Right atrium auricular region (tissue), 2 donors: ENCODE results near the gene ELMO3. TPM values are rescaled to one million over a fixed set of nuclear protein-coding genes. Genes with fewer than 3 reads are reported as not detected.
A peak's percentile ranks its signal among the peaks of the same experiment; 100 is the strongest.

Source experiments
- DNase-seq: peaks from one replicate; pipeline ENCODE4 v3.0.0-alpha.2; 2019; ENCODE audit warnings: low spot score
- H3K27ac ChIP-seq, 2 donors: fragments of 200-600 bp; sonication (generic); 1 replicate in 1 of 2; 2 replicates in 1 of 2; pipeline ENCODE4 v1.5.1; 2016 to 2019
- H3K27me3 ChIP-seq, 2 donors: fragments of 200-600 bp; sonication (generic); one replicate each; pipeline versions ENCODE4 v1.5.1 to v1.6.0; 2017 to 2019
- H3K36me3 ChIP-seq: fragments of 200-600 bp; sonication (generic); one replicate; pipeline ENCODE4 v1.5.1; 2016
- H3K4me1 ChIP-seq, 2 donors: fragments of 200-600 bp; sonication (generic); one replicate each; pipeline versions ENCODE4 v1.5.1 to v1.6.0; 2017 to 2019
- H3K4me3 ChIP-seq, 2 donors: fragments of 200-600 bp; sonication (generic); 1 replicate in 1 of 2; 2 replicates in 1 of 2; pipeline ENCODE4 v1.5.1; 2017 to 2019; ENCODE audit warnings: mild to moderate bottlenecking in 1 of 2, moderate library complexity in 1 of 2
- H3K9me3 ChIP-seq, 2 donors: fragments of 200-600 bp; sonication (generic); one replicate each; pipeline ENCODE4 v1.5.1; 2019
- CTCF ChIP-seq, 2 donors: fragments of 200-600 bp; sonication (generic); IDR thresholded peaks; one replicate each; pipeline ENCODE4 v1.5.1; 2019; ENCODE audit warnings: antibody characterized with exemption in 2 of 2
- total RNA-seq, 2 donors: library from RNA; depleted of rRNA; stranded (reverse); fragments of >200 nt; gene quantifications; one replicate each; pipeline ENCODE4 v1.1.0, GENCODE V29; 2016

Gene ELMO3
- total RNA-seq, 2 donors from 2014 or later: 0.37 to 2.2 TPM

- Histone ChIP-seq H3K9me3 (no peaks in the 10 kb centered on the region), H3K36me3 (peaks cover 14% of the 10 kb centered on the region), H3K27ac (peak overlapping the region; percentile 94 to 95), H3K4me1 (peaks cover 0 to 74% of the 10 kb centered on the region in 2 donors), H3K27me3 (no peaks in the 10 kb centered on the region), H3K4me3 (no peak overlapping the region)
- DNase-seq: no peak
- no peak for TF ChIP-seq CTCF (IDR thresholded peaks at IDR 0.05)
These were observed 44.5 kb downstream of the ELMO3 start for GRCh38 chr16:67243481-67243880.

GRCh38 chr16:67244387-67245185, 45.7 kb downstream of the ELMO3 start:
- peak overlapping the region in 1 of 2 donors; percentile 10 for H3K4me3 ChIP-seq
- no peak for TF ChIP-seq CTCF (IDR thresholded peaks at IDR 0.05)
- H3K4me1 ChIP-seq: peaks cover 0 to 84% of the 10 kb centered on the region in 2 donors

GRCh38 chr16:67245186-67245585, 46.3 kb downstream of the ELMO3 start:
- Histone ChIP-seq H3K36me3 (no peaks in the 10 kb centered on the region), H3K4me3 (peak overlapping the region; percentile 83 to 94), H3K4me1 (peaks cover 0 to 84% of the 10 kb centered on the region in 2 donors), H3K27me3 (no peaks in the 10 kb centered on the region), H3K27ac (peak overlapping the region; percentile 94 to 95), H3K9me3 (no peaks in the 10 kb centered on the region)
- no peak for TF ChIP-seq CTCF (IDR thresholded peaks at IDR 0.05)
- DNase-seq: no peak

More at GRCh38 chr16:67244387-67245185, 45.7 kb downstream of the ELMO3 start:
- H3K9me3 ChIP-seq: no peaks in the 10 kb centered on the region
- peak overlapping the region; percentile 94 to 95 for H3K27ac ChIP-seq
- H3K36me3 ChIP-seq: peaks cover 3% of the 10 kb centered on the region
- no peaks in the 10 kb centered on the region for H3K27me3 ChIP-seq
- DNase-seq: peak; percentile 84

- H3K27me3 ChIP-seq: no peaks in the 10 kb centered on the region
- peak overlapping the region; percentile 83 to 94 for H3K4me3 ChIP-seq
- TF ChIP-seq CTCF (IDR thresholded peaks at IDR 0.05): no peak
- no peaks in the 10 kb centered on the region for H3K9me3 ChIP-seq
- H3K27ac ChIP-seq: peak overlapping the region; percentile 94 to 95
- DNase-seq: no peak
- no peaks in the 10 kb centered on the region for H3K36me3 ChIP-seq
- peaks cover 0 to 79% of the 10 kb centered on the region in 2 donors for H3K4me1 ChIP-seq
These were observed 46.7 kb downstream of the ELMO3 start for GRCh38 chr16:67245674-67246080.

GRCh38 chr16:67246081-67246755, 47.3 kb downstream of the ELMO3 start:
- Histone ChIP-seq H3K27me3 (no peaks in the 10 kb centered on the region), H3K36me3 (no peaks in the 10 kb centered on the region), H3K9me3 (no peaks in the 10 kb centered on the region), H3K27ac (peak overlapping the region; percentile 94 to 95), H3K4me1 (peaks cover 0 to 74% of the 10 kb centered on the region in 2 donors), H3K4me3 (peak overlapping the region; percentile 83 to 94)
- peak; percentile 78 for DNase-seq
- peak; percentile 35 to 53 for TF ChIP-seq CTCF (IDR thresholded peaks at IDR 0.05)
